SK-N-MC (cell line): Measurements from ENCODE around the gene NOVA2.

Experiments used
- EZH2 ChIP-seq: fragments of 200-600 bp; sonication (generic); IDR thresholded peaks from one replicate; pipeline ENCODE4 v1.6.1; 2017; ENCODE audit warnings: antibody characterized with exemption
- FOXP2 ChIP-seq: optimal IDR thresholded peaks from 2 replicates; pipeline ENCODE3; 2011; ENCODE audit warnings: mild to moderate bottlenecking, moderate library complexity; ENCODE audit not compliant: insufficient read depth; ENCODE audit errors: extremely low read length, control extremely low read depth
- POLR2AphosphoS5 ChIP-seq: IDR thresholded peaks from 2 replicates; pipeline ENCODE4 v1.6.1; 2012; ENCODE audit warnings: mild to moderate bottlenecking, low read depth, low read length, borderline replicate concordance

DNA sequence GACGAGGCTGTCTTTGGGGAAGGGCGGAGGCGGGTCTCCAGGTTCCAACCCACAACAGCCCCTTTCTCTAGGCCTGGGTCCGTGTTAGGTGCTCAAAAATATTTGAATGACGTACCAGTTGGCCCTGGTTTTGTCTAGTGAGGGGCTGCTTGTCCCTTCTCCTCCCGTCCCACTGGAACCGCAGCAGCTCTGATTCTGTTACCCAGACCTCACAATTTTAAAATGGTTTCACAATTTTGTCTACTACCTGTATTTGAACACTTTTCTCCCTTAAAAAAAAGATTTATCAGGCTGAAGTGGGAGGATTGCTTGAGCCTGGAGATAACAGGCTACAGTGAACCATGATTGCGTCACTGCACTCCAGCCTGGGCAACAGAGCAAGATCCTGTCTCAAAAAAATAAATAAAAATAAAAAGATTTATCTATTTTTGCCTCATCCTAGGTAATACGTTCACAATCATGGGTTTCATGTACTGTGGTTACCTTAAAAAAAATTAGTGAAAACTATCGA, 86.4 kb downstream of the NOVA2 start:
- no peak for TF ChIP-seq EZH2
- no peak for TF ChIP-seq POLR2AphosphoS5
- TF ChIP-seq FOXP2, result no peak
